ENCODE results near the gene C10orf71.

Gene C10orf71

GRCh38 chr10:49255883-49256282, 43.1 kb upstream of the C10orf71 start:
- TF ChIP-seq, protein P1, sequence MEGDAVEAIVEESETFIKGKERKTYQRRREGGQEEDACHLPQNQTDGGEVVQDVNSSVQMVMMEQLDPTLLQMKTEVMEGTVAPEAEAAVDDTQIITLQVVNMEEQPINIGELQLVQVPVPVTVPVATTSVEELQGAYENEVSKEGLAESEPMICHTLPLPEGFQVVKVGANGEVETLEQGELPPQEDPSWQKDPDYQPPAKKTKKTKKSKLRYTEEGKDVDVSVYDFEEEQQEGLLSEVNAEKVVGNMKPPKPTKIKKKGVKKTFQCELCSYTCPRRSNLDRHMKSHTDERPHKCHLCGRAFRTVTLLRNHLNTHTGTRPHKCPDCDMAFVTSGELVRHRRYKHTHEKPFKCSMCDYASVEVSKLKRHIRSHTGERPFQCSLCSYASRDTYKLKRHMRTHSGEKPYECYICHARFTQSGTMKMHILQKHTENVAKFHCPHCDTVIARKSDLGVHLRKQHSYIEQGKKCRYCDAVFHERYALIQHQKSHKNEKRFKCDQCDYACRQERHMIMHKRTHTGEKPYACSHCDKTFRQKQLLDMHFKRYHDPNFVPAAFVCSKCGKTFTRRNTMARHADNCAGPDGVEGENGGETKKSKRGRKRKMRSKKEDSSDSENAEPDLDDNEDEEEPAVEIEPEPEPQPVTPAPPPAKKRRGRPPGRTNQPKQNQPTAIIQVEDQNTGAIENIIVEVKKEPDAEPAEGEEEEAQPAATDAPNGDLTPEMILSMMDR (conservative IDR thresholded peaks at IDR 0.05; ENCODE audit: low read length): no peak
- no peak for DNase-seq (ENCODE audit: low read depth)

DNA sequence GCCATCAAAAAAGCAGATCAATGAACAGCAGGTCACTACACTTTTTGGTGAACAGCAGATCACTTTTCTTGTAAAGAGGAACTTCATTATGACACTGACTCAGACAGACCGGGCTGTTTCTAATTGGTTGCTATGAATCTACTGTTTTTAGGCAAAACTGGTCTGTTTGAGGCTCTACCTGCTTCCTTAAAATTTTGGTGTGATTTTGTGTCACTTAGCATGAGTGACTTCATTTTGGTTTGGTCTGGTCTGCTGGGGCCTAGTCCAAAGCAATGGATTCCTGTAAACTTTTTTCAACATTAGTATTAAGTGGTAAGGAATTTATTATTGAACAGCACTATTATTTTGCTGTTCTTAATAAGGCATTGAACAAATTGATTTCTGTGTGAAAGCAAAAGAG, 41.8 kb upstream of the C10orf71 start:
- TF ChIP-seq, protein P1 (conservative IDR thresholded peaks at IDR 0.05; ENCODE audit: low read length): no peak
- DNase-seq (ENCODE audit: low read depth): no peak
- no peak overlapping the region for H3K4me3 ChIP-seq (ENCODE audit: low read length)

More at GRCh38 chr10:49255883-49256282, 43.1 kb upstream of the C10orf71 start:
- H3K4me3 ChIP-seq (ENCODE audit: low read length): no peak overlapping the region

GRCh38 chr10:49257626-49258349, 41.2 kb upstream of the C10orf71 start:
- no peak for DNase-seq (ENCODE audit: low read depth)
- TF ChIP-seq, protein P1 (conservative IDR thresholded peaks at IDR 0.05; ENCODE audit: low read length): no peak
- no peak overlapping the region for H3K4me3 ChIP-seq (ENCODE audit: low read length)

GRCh38 chr10:49258350-49258683, 40.7 kb upstream of the C10orf71 start:
- TF ChIP-seq, protein P1 (conservative IDR thresholded peaks at IDR 0.05; ENCODE audit: low read length): no peak
- DNase-seq (ENCODE audit: low read depth): no peak

DNA sequence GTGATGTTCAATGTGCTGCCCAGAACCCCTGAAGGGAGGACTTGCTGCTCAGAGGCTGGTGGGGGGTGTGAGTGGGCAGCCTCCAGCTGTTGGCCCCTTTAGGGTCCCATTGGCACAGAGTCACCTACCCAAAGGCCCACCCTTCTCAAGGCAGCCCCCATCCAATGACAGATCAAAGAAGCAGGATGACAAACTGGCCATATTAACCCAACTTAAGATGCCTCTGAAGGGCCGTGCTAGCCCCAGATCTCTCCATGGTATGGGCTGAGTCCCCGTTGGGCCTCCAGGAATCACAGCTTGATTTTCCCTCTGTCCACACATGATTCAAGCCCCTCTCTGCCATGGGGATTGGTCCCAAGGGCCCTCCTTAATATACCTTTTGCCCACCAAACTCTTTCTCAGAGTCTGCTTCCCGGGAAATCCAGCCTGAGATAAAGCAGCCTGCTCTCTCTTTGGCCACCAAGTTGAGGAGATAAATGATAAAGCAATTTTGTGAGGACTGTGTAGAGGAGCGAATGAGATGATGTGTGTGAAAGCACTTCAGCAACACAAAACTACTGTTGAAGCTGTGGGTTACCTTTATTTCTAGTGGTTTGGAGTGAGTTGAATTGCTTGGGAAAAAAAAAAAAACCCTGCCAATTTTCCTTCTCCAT, 38.2 kb upstream of the C10orf71 start:
- TF ChIP-seq, protein P1 (conservative IDR thresholded peaks at IDR 0.05; ENCODE audit: low read length): no peak
- DNase-seq (ENCODE audit: low read depth): no peak
- H3K4me3 ChIP-seq (ENCODE audit: low read length): no peak overlapping the region

More at GRCh38 chr10:49258350-49258683, 40.7 kb upstream of the C10orf71 start:
- no peak overlapping the region for H3K4me3 ChIP-seq (ENCODE audit: low read length)

GRCh38 chr10:49263591-49263990, 35.4 kb upstream of the C10orf71 start:
- H3K4me3 ChIP-seq (ENCODE audit: low read length): no peak overlapping the region
- TF ChIP-seq, protein P1 (conservative IDR thresholded peaks at IDR 0.05; ENCODE audit: low read length): no peak
- DNase-seq (ENCODE audit: low read depth): no peak

DNA sequence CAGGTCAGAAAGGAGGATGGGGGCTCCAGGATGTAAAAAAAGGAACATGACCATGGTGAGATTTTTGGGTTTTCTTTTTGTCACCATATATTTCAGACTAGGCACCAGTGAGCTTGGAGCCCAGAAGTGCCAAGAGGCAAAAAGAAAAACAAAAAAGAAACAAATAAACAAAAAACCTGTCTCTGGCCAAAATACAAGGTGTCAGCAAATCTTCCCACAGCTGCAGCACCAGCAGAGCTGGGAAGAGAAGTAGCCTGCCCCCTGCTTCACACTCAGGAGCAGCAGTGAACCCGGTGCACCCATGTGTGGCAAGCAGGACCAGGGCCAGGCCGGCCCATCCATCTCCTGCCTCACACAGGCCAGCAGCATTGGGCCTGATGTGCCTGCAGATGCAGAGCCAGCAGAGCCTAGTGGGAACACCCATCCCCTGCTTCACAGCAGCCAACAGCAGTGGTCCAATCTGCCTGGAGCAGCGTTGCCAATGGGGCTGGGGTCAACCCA, 34.7 kb upstream of the C10orf71 start:
- no peak overlapping the region for H3K4me3 ChIP-seq (ENCODE audit: low read length)
- DNase-seq (ENCODE audit: low read depth): no peak
- TF ChIP-seq, protein P1 (conservative IDR thresholded peaks at IDR 0.05; ENCODE audit: low read length): no peak

Data from AG10803 (cell line).